Glutamatergic neuron (in vitro differentiated cells): Measurements from ENCODE around the gene SAAL1. TPM values are rescaled to one million over a fixed set of nuclear protein-coding genes. Genes with fewer than 3 reads are reported as not detected.
"Not testable (repeated sequence)": the region's sequence is repeated elsewhere in the genome, so short reads cannot be mapped to it uniquely, and the experiment has no call there.

Experiments used
- DNase-seq: peaks from one replicate; pipeline ENCODE4 v3.0.0; 2022
- H3K27ac Mint-ChIP-seq: one replicate; pipeline ENCODE4 v1.8.0; 2020; ENCODE audit warnings: mild to moderate bottlenecking, mixed read lengths, inconsistent platforms; ENCODE audit not compliant: unreplicated experiment
- H3K27me3 Mint-ChIP-seq: one replicate; pipeline ENCODE4 v1.8.0; 2020; ENCODE audit warnings: mild to moderate bottlenecking, moderate library complexity, mixed read lengths, inconsistent platforms; ENCODE audit not compliant: unreplicated experiment
- H3K36me3 Mint-ChIP-seq: one replicate; pipeline ENCODE4 v1.8.0; 2020; ENCODE audit warnings: mild to moderate bottlenecking, mixed read lengths, inconsistent platforms; ENCODE audit not compliant: unreplicated experiment
- H3K4me1 Mint-ChIP-seq: one replicate; pipeline ENCODE4 v1.8.0; 2020; ENCODE audit warnings: mild to moderate bottlenecking, low read depth, mixed read lengths, inconsistent platforms; ENCODE audit not compliant: unreplicated experiment
- H3K4me3 Mint-ChIP-seq: one replicate; pipeline ENCODE4 v1.8.0; 2020; ENCODE audit warnings: mild to moderate bottlenecking, mixed read lengths, inconsistent platforms; ENCODE audit not compliant: unreplicated experiment
- H3K9me3 Mint-ChIP-seq: one replicate; pipeline ENCODE4 v1.8.0; 2020; ENCODE audit warnings: mild to moderate bottlenecking, moderate library complexity, mixed read lengths, inconsistent platforms; ENCODE audit not compliant: unreplicated experiment
- total RNA-seq: library from RNA; stranded (reverse); fragmentation: NEBNext Ultra II Directional; extraction: Animal tissue kit (Norgen Biotek cat#: 25700); gene quantifications from one replicate; pipeline ENCODE4 v1.2.1, GENCODE V29; 2021; ENCODE audit not compliant: unreplicated experiment
- TF ChIP-seq, protein P1 (sequence below): fragments of 200-600 bp; sonication (generic); IDR thresholded peaks from one replicate; pipeline ENCODE4 v1.5.0; 2021; ENCODE audit not compliant: partially characterized antibody, unreplicated experiment

The SAAL1 gene
- total RNA-seq, 1 donor from 2014 or later: 32.4 TPM

DNA sequence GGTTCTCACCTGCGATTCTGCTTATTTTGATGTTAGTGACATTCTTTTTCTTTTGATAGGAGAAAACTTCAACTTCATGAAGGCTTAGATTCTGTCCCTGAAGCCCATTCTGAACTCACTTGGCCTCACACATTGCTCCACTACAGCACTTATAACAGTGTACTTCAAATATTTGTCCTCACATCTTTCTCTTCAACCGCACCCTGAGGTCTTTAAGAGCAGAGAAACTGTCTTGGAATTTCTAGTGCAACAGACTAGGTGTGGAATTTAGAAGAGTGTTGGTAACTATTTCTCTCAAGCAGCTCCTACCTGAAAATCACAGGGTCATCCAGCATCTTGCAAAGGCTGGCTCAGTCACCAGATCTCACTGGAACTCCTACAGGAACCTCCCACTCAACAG lies 34.3 kb upstream of the SAAL1 start:
- Mint-ChIP-seq H3K4me1 (no peaks in the 10 kb centered on the region), H3K27ac (no peak overlapping the region), H3K36me3 (peaks cover 7% of the 10 kb centered on the region), H3K27me3 (no peaks in the 10 kb centered on the region), H3K9me3 (peaks cover 3% of the 10 kb centered on the region), H3K4me3 (no peak overlapping the region)
- no peak for DNase-seq
- TF ChIP-seq, protein P1, sequence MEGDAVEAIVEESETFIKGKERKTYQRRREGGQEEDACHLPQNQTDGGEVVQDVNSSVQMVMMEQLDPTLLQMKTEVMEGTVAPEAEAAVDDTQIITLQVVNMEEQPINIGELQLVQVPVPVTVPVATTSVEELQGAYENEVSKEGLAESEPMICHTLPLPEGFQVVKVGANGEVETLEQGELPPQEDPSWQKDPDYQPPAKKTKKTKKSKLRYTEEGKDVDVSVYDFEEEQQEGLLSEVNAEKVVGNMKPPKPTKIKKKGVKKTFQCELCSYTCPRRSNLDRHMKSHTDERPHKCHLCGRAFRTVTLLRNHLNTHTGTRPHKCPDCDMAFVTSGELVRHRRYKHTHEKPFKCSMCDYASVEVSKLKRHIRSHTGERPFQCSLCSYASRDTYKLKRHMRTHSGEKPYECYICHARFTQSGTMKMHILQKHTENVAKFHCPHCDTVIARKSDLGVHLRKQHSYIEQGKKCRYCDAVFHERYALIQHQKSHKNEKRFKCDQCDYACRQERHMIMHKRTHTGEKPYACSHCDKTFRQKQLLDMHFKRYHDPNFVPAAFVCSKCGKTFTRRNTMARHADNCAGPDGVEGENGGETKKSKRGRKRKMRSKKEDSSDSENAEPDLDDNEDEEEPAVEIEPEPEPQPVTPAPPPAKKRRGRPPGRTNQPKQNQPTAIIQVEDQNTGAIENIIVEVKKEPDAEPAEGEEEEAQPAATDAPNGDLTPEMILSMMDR: no peak

DNA sequence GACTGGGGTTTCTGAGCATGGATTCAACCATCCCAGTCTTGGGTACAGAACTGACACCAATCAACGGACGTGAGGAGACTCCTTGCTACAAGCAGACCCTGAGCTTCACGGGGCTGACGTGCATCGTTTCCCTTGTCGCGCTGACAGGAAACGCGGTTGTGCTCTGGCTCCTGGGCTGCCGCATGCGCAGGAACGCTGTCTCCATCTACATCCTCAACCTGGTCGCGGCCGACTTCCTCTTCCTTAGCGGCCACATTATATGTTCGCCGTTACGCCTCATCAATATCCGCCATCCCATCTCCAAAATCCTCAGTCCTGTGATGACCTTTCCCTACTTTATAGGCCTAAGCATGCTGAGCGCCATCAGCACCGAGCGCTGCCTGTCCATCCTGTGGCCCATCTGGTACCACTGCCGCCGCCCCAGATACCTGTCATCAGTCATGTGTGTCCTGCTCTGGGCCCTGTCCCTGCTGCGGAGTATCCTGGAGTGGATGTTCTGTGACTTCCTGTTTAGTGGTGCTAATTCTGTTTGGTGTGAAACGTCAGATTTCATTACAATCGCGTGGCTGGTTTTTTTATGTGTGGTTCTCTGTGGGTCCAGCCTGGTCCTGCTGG lies 31.4 kb upstream of the SAAL1 start:
- Mint-ChIP-seq H3K4me1 (no peaks in the 10 kb centered on the region), H3K36me3 (peaks cover 7% of the 10 kb centered on the region), H3K27ac (no peak overlapping the region), H3K27me3 (no peaks in the 10 kb centered on the region), H3K4me3 (no peak overlapping the region), H3K9me3 (peaks cover 3% of the 10 kb centered on the region)
- TF ChIP-seq, protein P1: no peak
- no peak for DNase-seq

DNA sequence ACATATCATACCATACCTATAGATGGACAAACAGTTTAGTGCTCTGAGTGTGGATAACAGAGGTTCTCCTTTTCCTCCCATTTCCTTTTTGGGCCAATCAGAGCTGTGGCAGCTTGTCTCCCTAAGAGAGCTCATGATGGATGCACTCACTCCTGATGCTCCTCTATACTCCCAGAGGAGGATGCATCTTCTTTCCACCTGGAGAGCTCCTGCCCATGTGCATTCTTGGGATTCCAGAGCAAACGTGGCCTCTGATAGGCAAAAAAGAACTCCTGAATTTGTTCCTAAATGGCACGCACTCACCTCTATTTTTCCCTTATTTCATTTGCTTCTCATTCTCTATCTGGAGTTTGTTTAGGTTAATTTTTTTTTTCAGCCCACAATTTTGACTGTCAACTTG lies 29.4 kb upstream of the SAAL1 start:
- no peak for DNase-seq
- peaks cover 7% of the 10 kb centered on the region for H3K36me3 Mint-ChIP-seq
- TF ChIP-seq, protein P1: no peak
- no peaks in the 10 kb centered on the region for H3K27me3 Mint-ChIP-seq
- H3K9me3 Mint-ChIP-seq: peaks cover 7% of the 10 kb centered on the region
- no peak overlapping the region for H3K4me3 Mint-ChIP-seq
- H3K4me1 Mint-ChIP-seq: no peaks in the 10 kb centered on the region
- no peak overlapping the region for H3K27ac Mint-ChIP-seq

DNA sequence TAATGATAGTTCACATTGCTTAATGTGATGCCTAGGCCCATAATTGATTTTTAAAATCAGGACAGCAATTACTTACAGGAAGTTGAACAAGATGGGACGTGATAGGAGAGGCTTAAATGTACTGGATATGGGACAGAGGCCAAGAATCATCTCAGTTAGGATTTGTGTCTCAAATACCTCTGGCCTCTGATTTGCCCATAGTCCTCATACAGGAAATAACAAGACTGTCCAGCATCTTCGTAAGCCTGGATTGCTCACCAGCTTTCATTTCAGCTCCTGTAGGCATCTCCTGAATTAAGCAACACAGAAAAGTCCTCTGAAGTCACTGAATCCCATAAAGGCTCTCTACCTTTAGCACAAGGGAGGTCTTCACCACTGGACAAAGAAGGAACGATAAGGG lies 26.5 kb upstream of the SAAL1 start, which contains the start of gene MRGPRX3:
Gene MRGPRX3 (plus strand): TSS at position 231 of the 400 bp plus-strand sequence. CDS start 4,632 bp downstream, outside the sequence.
- TF ChIP-seq, protein P1: no peak
- H3K9me3 Mint-ChIP-seq: peaks cover 4% of the 10 kb centered on the region
- H3K36me3 Mint-ChIP-seq: peaks cover under 1% of the 10 kb centered on the region
- H3K4me1 Mint-ChIP-seq: no peaks in the 10 kb centered on the region
- no peak within 1 kb of the TSS for H3K27ac Mint-ChIP-seq
- no peaks in the 10 kb centered on the region for H3K27me3 Mint-ChIP-seq
- no peak for DNase-seq
- no peak within 1 kb of the TSS for H3K4me3 Mint-ChIP-seq

DNA sequence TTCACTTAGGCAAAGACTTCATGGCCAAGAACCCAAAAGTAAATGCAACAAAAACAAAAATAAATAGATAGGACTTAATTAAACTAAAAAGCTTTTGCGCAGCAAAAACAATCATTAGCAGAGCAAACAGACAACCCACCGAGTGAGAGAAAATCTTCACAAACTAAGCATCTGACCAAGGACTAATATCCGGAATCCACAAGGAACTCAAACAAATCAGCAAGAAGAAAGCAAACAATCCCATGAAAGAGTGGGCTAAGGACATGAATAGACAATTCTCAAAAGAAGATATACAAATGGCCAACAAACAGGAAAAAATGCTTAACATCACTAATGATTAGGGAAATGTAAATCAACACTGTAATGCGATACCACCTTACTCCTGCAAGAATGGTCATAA lies 25.2 kb upstream of the SAAL1 start:
- not testable (repeated sequence) for H3K9me3 Mint-ChIP-seq, H3K36me3 Mint-ChIP-seq, H3K4me1 Mint-ChIP-seq, H3K4me3 Mint-ChIP-seq, H3K27me3 Mint-ChIP-seq, H3K27ac Mint-ChIP-seq, DNase-seq

DNA sequence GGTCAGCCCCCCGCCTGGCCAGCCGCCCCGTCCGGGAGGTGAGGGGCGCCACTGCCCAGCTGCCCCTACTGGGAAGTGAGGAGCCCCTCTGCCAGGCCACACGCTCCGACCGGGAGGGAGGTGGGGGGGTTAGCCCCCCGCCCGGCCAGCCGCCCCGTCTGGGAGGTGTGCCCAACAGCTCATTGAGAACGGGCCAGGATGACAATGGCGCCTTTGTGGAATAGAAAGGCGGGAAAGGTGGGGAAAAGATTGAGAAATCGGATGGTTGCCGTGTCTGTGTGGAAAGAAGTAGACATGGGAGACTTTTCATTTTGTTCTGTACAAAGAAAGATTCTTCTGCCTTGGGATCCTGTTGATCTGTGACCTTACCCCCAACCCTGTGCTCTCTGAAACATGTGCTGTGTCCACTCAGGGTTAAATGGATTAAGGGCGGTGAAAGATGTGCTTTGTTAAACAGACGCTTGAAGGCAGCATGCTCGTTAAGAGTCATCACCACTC lies 15.5 kb upstream of the SAAL1 start:
- DNase-seq, H3K4me3 Mint-ChIP-seq, H3K9me3 Mint-ChIP-seq, H3K4me1 Mint-ChIP-seq, H3K36me3 Mint-ChIP-seq, H3K27ac Mint-ChIP-seq, H3K27me3 Mint-ChIP-seq: not testable (repeated sequence)
